Uterus (tissue), 2 donors: ENCODE data around the gene LARGE2.

Source experiments
- CTCF ChIP-seq, 4 experiments: fragments of 200-600 bp in 2 of 4; fragments of 450-650 bp in 2 of 4; sonication (generic) in 2 of 4; IDR thresholded peaks; one replicate each; pipeline ENCODE4 v1.5.1; 2016 to 2019; ENCODE audit warnings: antibody characterized with exemption in 4 of 4, mild to moderate bottlenecking in 2 of 4, moderate library complexity in 1 of 4
- POLR2A ChIP-seq, 2 donors: fragments of 450-650 bp; IDR thresholded peaks; one replicate each; pipeline ENCODE4 v1.6.1; 2016; ENCODE audit warnings: antibody characterized with exemption in 2 of 2, mild to moderate bottlenecking in 1 of 2, moderate library complexity in 1 of 2

- TF ChIP-seq CTCF (IDR thresholded peaks at IDR 0.05) (no peak), POLR2A (IDR thresholded peaks at IDR 0.05) (no peak)
Measured at GRCh38 chr11:45896422-45896984, 26.0 kb upstream of the LARGE2 start.
